Parathyroid adenoma (tissue), 2 donors: ENCODE data around the gene SLC2A4RG.

Experiments used
- H2AFZ ChIP-seq: fragments of 300-600 bp; sonication (generic); one replicate; pipeline ENCODE4 v1.7.0; 2017; ENCODE audit warnings: antibody characterized with exemption, mild to moderate bottlenecking
- H3K27ac ChIP-seq: fragments of 300-600 bp; sonication (generic); one replicate; pipeline ENCODE4 v1.7.0; 2017
- H3K27me3 ChIP-seq: fragments of 300-600 bp; sonication (generic); one replicate; pipeline ENCODE4 v1.7.0; 2017; ENCODE audit warnings: low read length; ENCODE audit not compliant: control insufficient read depth, insufficient read depth
- H3K36me3 ChIP-seq: fragments of 300-600 bp; sonication (generic); one replicate; pipeline ENCODE4 v1.7.0; 2017; ENCODE audit warnings: low read length; ENCODE audit not compliant: control insufficient read depth, insufficient read depth
- H3K4me1 ChIP-seq: fragments of 300-600 bp; sonication (generic); one replicate; pipeline ENCODE4 v1.7.0; 2017; ENCODE audit warnings: control low read depth
- H3K4me2 ChIP-seq: fragments of 300-600 bp; sonication (generic); one replicate; pipeline ENCODE4 v1.7.0; 2017; ENCODE audit warnings: low read length
- H3K4me3 ChIP-seq: fragments of 300-600 bp; sonication (generic); one replicate; pipeline ENCODE4 v1.7.0; 2017; ENCODE audit warnings: low read depth, low read length
- H3K79me2 ChIP-seq: fragments of 300-600 bp; sonication (generic); one replicate; pipeline ENCODE4 v1.7.0; 2017; ENCODE audit warnings: control low read depth
- H3K9ac ChIP-seq: fragments of 300-600 bp; sonication (generic); one replicate; pipeline ENCODE4 v1.7.0; 2017; ENCODE audit warnings: mild to moderate bottlenecking
- H3K9me3 ChIP-seq: fragments of 300-600 bp; sonication (generic); one replicate; pipeline ENCODE4 v1.7.0; 2017; ENCODE audit warnings: low read length; ENCODE audit not compliant: control insufficient read depth
- CTCF ChIP-seq: fragments of 300-600 bp; sonication (generic); IDR thresholded peaks from one replicate; pipeline ENCODE4 v1.7.0; 2017; ENCODE audit warnings: antibody characterized with exemption, mild to moderate bottlenecking
- donor health status: primary hyperparathyroidism.

SLC2A4RG gene

GRCh38 chr20:63766695-63767426, 27.3 kb downstream of the SLC2A4RG start:
- H3K9me3 ChIP-seq = no peaks in the 10 kb centered on the region
- no peak for TF ChIP-seq CTCF
- peaks cover 32% of the 10 kb centered on the region for H3K79me2 ChIP-seq
- H3K4me2 ChIP-seq = no peak overlapping the region
- H3K4me3 ChIP-seq = no peak overlapping the region
- H3K9ac ChIP-seq = no peak overlapping the region
- H3K27ac ChIP-seq = no peak overlapping the region
- no peaks in the 10 kb centered on the region for H3K4me1 ChIP-seq
- no peaks in the 10 kb centered on the region for H3K36me3 ChIP-seq
- H2AFZ ChIP-seq = no peak overlapping the region
- H3K27me3 ChIP-seq = no peaks in the 10 kb centered on the region

GRCh38 chr20:63767456-63767855, 27.9 kb downstream of the SLC2A4RG start:
- no peaks in the 10 kb centered on the region for H3K4me1 ChIP-seq
- no peak for TF ChIP-seq CTCF
- H3K36me3 ChIP-seq = no peaks in the 10 kb centered on the region
- H2AFZ ChIP-seq = no peak overlapping the region
- H3K9me3 ChIP-seq = no peaks in the 10 kb centered on the region
- no peaks in the 10 kb centered on the region for H3K27me3 ChIP-seq
- H3K27ac ChIP-seq = no peak overlapping the region
- H3K79me2 ChIP-seq = peaks cover 33% of the 10 kb centered on the region
- no peak overlapping the region for H3K4me2 ChIP-seq
- no peak overlapping the region for H3K4me3 ChIP-seq
- no peak overlapping the region for H3K9ac ChIP-seq

DNA sequence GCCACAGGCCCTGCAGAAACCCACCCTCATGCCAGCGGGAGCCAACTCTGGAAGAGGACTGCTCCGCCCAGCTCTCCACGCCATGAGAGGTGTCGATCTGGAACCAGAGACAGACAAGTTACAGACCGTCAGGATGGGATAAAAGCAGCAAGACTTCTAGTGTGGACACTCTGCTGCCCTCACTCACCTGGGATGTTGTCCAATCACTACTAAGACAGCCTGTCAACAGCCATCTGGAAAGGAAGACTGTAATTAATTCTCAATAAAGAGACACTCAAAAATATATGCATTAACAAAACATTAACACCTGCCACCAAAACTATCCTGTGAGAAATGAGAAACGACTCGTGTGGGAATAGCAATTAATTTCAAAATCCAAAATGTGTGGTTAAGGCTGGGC, 28.3 kb downstream of the SLC2A4RG start:
- Histone ChIP-seq H3K4me1 (no peaks in the 10 kb centered on the region), H3K36me3 (no peaks in the 10 kb centered on the region), H3K9ac (no peak overlapping the region), H3K9me3 (no peaks in the 10 kb centered on the region), H3K27me3 (no peaks in the 10 kb centered on the region), H3K27ac (no peak overlapping the region), H3K79me2 (peaks cover 33% of the 10 kb centered on the region), H3K4me2 (no peak overlapping the region), H3K4me3 (no peak overlapping the region), H2AFZ (no peak overlapping the region)
- no peak for TF ChIP-seq CTCF

DNA sequence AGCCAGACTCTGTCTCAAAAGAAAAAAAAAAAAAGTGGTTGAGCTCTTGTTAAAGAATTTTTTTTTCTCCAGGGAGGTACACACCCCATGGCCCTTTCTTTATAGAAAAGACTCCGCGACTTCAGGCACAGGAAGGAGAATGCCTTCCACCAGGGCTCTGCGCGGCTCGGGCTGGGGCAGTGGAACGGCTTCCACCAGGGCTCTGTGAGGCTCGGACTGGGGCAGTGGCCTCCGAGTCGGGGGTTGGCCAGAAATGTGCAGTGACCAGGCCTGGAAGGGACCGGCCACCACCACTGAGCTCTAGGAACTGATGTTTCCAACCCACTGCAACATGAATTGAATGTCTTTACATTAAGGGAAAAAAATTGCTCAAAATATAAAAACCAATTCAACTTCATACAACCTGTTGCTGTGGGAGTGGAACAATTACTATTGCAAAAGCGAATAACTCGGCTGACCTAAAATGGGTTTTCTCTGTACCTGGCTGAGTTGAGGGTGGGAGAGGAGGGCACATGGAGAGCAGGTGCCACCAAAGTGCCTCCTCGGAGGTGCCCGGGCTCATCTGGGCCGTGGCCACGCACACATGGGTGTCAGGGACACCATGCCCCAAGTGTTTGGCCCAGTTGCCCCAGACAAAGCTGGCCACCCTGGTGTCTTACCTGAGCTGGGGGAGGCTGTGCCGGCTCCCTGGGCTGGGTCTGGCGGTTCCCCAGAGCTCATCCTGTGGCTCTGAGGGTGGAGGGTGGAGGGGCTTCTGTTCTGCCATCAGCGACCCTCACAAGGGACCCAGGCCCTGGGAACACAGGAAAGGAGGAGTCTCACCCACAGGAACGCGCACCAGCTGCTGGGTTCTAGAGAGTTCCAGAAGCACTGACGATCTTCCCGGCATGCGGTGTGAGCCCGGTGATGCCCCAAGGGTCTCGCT, 29.3 kb downstream of the SLC2A4RG start:
- Histone ChIP-seq H3K4me3 (no peak overlapping the region), H3K9me3 (no peaks in the 10 kb centered on the region), H3K36me3 (no peaks in the 10 kb centered on the region), H3K27ac (no peak overlapping the region), H3K4me1 (no peaks in the 10 kb centered on the region), H3K4me2 (no peak overlapping the region), H3K79me2 (peaks cover 40% of the 10 kb centered on the region), H3K9ac (no peak overlapping the region), H3K27me3 (no peaks in the 10 kb centered on the region), H2AFZ (no peak overlapping the region)
- no peak for TF ChIP-seq CTCF
